Endothelial cell (in vitro differentiated cells): ENCODE measurements around the gene OTOA. TPM values are rescaled to one million over a fixed set of nuclear protein-coding genes. Genes with fewer than 3 reads are reported as not detected.
"Not testable (repeated sequence)": the region's sequence is repeated elsewhere in the genome, so short reads cannot be mapped to it uniquely, and the experiment has no call there.

Experiments used
- DNase-seq: peaks from one replicate; pipeline ENCODE4 v3.0.0; 2021; ENCODE audit warnings: low spot score
- H3K27ac Mint-ChIP-seq: one replicate; pipeline ENCODE4 v1.8.0; 2021; ENCODE audit warnings: mixed read lengths, inconsistent platforms; ENCODE audit not compliant: unreplicated experiment
- H3K27me3 Mint-ChIP-seq: one replicate; pipeline ENCODE4 v1.8.0; 2021; ENCODE audit warnings: mild to moderate bottlenecking, moderate library complexity, mixed read lengths, inconsistent platforms; ENCODE audit not compliant: unreplicated experiment
- H3K36me3 Mint-ChIP-seq: one replicate; pipeline ENCODE4 v1.8.0; 2021; ENCODE audit warnings: mild to moderate bottlenecking, low read depth, mixed read lengths, inconsistent platforms; ENCODE audit not compliant: unreplicated experiment
- H3K4me1 Mint-ChIP-seq: one replicate; pipeline ENCODE4 v1.8.0; 2021; ENCODE audit warnings: mild to moderate bottlenecking, mixed read lengths, inconsistent platforms; ENCODE audit not compliant: unreplicated experiment
- H3K4me3 Mint-ChIP-seq: one replicate; pipeline ENCODE4 v1.8.0; 2021; ENCODE audit warnings: mild to moderate bottlenecking, mixed read lengths, inconsistent platforms; ENCODE audit not compliant: unreplicated experiment
- H3K9me3 Mint-ChIP-seq: one replicate; pipeline ENCODE4 v1.8.0; 2021; ENCODE audit warnings: mixed read lengths, inconsistent platforms; ENCODE audit not compliant: unreplicated experiment
- total RNA-seq: library from RNA; stranded (reverse); fragmentation: NEBNext Ultra II Directional; extraction: Animal tissue kit (Norgen Biotek cat#: 25700); gene quantifications from one replicate; pipeline ENCODE4 v1.2.1, GENCODE V29; 2021; ENCODE audit not compliant: unreplicated experiment
- TF ChIP-seq, protein P1 (sequence below): fragments of 200-600 bp; sonication (generic); IDR thresholded peaks from one replicate; pipeline ENCODE4 v1.5.0; 2021; ENCODE audit warnings: antibody characterized with exemption; ENCODE audit not compliant: unreplicated experiment

Gene OTOA
- total RNA-seq, 1 donor from 2014 or later = not detected

DNA sequence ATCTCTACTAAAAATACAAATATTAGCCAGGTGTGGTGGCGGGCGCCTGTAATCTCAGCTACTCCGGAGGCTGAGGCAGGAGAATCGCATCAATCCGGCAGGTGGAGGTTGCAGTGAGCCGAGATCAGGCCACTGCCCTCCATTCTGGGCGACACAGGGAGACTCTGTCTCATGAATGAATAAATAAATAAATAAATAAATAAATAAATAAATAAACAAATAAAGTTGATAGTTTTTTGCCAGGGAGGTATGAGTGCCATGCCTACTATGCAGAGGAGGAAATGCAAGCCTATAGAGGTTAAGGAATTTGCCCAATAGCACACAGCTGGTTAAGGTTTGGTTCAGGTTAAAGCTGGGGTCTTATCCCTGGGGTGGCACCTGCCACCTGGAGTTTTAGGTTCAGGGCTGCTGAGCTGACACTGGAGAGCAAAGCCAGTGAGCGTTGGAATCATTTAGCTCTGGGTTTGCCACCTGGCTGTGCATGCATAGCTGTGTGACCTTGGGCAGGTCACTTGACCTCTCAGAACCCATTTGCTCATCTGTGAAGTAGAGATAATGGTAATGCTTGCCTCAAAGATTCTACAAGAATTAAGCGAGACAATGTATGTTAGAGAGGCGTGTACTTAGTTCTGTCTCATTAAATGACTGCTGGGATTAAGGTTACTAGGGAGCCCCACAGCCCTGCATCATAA is 1.2 kb downstream of the OTOA start:
- no peak overlapping the region for H3K27ac Mint-ChIP-seq
- DNase-seq = no peak
- TF ChIP-seq, protein P1, sequence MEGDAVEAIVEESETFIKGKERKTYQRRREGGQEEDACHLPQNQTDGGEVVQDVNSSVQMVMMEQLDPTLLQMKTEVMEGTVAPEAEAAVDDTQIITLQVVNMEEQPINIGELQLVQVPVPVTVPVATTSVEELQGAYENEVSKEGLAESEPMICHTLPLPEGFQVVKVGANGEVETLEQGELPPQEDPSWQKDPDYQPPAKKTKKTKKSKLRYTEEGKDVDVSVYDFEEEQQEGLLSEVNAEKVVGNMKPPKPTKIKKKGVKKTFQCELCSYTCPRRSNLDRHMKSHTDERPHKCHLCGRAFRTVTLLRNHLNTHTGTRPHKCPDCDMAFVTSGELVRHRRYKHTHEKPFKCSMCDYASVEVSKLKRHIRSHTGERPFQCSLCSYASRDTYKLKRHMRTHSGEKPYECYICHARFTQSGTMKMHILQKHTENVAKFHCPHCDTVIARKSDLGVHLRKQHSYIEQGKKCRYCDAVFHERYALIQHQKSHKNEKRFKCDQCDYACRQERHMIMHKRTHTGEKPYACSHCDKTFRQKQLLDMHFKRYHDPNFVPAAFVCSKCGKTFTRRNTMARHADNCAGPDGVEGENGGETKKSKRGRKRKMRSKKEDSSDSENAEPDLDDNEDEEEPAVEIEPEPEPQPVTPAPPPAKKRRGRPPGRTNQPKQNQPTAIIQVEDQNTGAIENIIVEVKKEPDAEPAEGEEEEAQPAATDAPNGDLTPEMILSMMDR = no peak
- H3K4me1 Mint-ChIP-seq = no peaks in the 10 kb centered on the region
- no peaks in the 10 kb centered on the region for H3K27me3 Mint-ChIP-seq
- H3K9me3 Mint-ChIP-seq = no peaks in the 10 kb centered on the region
- no peak overlapping the region for H3K4me3 Mint-ChIP-seq
- no peaks in the 10 kb centered on the region for H3K36me3 Mint-ChIP-seq

DNA sequence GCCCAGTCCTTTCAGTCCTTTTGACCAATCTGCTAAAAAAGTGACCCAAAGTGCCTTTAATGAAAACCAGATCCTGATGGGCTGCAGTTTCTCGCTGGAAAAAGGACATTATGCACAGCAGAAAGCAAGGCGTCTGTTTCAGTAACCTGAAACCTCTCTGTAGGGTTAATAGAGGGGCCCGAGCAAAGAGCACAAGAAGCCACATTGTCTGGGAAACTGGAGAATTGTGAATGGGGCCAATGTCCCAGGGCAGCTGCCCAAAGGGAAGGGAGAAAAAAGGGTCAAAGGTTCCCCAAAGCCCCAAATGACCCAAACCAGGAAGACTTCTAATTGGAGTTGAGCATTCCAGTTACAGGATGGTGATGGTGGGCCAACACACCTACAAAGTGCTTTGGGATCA is 3.0 kb downstream of the OTOA start:
- DNase-seq = no peak
- TF ChIP-seq, protein P1 = no peak
- H3K4me1 Mint-ChIP-seq = no peaks in the 10 kb centered on the region
- H3K4me3 Mint-ChIP-seq = no peak overlapping the region
- no peaks in the 10 kb centered on the region for H3K9me3 Mint-ChIP-seq
- H3K36me3 Mint-ChIP-seq = no peaks in the 10 kb centered on the region
- H3K27me3 Mint-ChIP-seq = no peaks in the 10 kb centered on the region
- no peak overlapping the region for H3K27ac Mint-ChIP-seq

DNA sequence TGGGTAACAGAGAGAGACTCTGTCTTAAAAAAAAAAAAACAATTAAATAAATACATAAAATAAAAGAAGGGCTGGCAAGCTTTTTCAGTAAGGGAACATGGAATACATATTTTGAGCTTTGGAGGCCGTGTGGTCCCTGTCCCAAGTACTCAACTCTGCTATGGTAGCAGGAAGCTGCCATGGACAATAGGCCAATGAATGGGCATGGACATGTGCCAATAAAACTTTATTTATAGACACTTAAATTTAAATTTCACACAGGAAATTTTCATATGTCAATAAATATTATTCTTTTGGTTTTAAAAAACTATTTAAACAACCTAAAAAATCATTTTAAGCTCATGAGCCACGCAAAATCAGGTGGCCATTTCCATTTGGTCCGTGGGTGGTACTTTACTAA is 3.8 kb downstream of the OTOA start:
- H3K9me3 Mint-ChIP-seq = no peaks in the 10 kb centered on the region
- H3K27me3 Mint-ChIP-seq = no peaks in the 10 kb centered on the region
- H3K4me1 Mint-ChIP-seq = no peaks in the 10 kb centered on the region
- DNase-seq = no peak
- H3K36me3 Mint-ChIP-seq = no peaks in the 10 kb centered on the region
- no peak overlapping the region for H3K4me3 Mint-ChIP-seq
- TF ChIP-seq, protein P1 = no peak
- H3K27ac Mint-ChIP-seq = no peak overlapping the region

DNA sequence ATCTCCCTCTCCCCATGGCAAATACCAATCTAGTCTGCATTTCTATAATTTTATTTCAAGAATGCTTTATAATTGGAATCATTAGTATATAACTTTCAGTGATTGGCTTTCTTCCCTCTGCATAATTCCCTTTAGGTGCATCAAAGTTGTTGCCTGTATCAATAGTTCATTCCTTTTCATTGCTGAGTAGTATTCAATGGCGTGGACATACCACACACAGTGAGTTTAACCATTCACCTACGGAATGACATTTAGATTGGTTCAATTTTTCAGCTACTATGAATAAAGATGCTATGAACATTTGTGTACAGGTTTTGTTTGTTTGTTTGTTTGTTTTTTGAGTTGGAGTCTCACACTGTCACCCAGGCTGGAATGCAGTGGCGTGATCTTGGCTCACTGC is 9.7 kb downstream of the OTOA start:
- no peak overlapping the region for H3K4me3 Mint-ChIP-seq
- no peaks in the 10 kb centered on the region for H3K4me1 Mint-ChIP-seq
- H3K9me3 Mint-ChIP-seq = no peaks in the 10 kb centered on the region
- TF ChIP-seq, protein P1 = no peak
- peaks cover 2% of the 10 kb centered on the region for H3K27me3 Mint-ChIP-seq
- no peaks in the 10 kb centered on the region for H3K36me3 Mint-ChIP-seq
- no peak for DNase-seq
- no peak overlapping the region for H3K27ac Mint-ChIP-seq

- H3K4me1 Mint-ChIP-seq = not testable (repeated sequence)
Observed at GRCh38 chr16:21674456-21674855, 10.7 kb downstream of the OTOA start.

DNA sequence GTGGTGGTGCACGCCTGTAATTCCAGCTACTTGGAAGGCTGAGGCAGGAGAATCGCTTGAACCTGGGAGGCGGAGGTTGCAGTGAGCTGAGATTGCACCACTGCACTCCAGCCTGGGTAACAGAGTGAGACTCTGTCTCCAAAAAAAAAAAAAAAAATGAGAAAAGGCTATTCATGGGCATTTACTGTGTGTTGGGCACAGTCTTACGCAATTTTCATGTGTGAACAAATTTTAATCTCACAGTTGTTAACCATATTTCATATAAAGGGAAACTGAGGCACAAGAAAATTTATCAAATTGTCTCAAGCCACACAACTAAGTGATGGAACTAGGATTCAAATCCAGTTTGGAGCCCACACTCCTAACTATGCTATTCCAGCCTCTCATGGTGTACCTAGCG is 16.9 kb downstream of the OTOA start:
- not testable (repeated sequence) for H3K4me3 Mint-ChIP-seq, H3K27ac Mint-ChIP-seq, DNase-seq, H3K36me3 Mint-ChIP-seq, H3K9me3 Mint-ChIP-seq, H3K27me3 Mint-ChIP-seq, H3K4me1 Mint-ChIP-seq

More at GRCh38 chr16:21674456-21674855, 10.7 kb downstream of the OTOA start:
- H3K9me3 Mint-ChIP-seq, H3K27me3 Mint-ChIP-seq, H3K36me3 Mint-ChIP-seq, DNase-seq, H3K27ac Mint-ChIP-seq, H3K4me3 Mint-ChIP-seq: not testable (repeated sequence)
